ENCODE measurements around the gene ACP2.

DNA sequence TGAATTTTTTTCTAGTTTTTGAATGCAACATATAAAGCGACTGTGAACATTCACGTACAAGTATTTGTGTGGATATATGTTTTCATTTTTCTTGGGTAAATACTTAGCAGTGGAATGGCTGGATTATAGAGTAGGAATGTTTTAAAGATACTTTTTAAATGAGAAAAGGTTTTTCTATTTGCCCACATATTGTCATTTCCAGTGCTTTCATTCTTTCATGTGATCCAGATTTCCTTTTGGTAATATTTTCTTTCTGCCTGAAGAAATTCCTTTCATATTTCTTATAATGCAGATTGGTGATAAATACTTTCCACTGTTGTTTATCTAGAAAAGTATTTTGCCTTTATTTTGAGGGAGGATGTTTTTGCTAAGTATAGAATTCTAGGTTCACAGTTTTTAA lies 25.9 kb downstream of the ACP2 start:
- TF ChIP-seq, protein P1, sequence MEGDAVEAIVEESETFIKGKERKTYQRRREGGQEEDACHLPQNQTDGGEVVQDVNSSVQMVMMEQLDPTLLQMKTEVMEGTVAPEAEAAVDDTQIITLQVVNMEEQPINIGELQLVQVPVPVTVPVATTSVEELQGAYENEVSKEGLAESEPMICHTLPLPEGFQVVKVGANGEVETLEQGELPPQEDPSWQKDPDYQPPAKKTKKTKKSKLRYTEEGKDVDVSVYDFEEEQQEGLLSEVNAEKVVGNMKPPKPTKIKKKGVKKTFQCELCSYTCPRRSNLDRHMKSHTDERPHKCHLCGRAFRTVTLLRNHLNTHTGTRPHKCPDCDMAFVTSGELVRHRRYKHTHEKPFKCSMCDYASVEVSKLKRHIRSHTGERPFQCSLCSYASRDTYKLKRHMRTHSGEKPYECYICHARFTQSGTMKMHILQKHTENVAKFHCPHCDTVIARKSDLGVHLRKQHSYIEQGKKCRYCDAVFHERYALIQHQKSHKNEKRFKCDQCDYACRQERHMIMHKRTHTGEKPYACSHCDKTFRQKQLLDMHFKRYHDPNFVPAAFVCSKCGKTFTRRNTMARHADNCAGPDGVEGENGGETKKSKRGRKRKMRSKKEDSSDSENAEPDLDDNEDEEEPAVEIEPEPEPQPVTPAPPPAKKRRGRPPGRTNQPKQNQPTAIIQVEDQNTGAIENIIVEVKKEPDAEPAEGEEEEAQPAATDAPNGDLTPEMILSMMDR (IDR thresholded peaks at IDR 0.05; ENCODE audit: insufficient read depth, low read length), result no peak
- TF ChIP-seq POLR2AphosphoS5 (IDR thresholded peaks at IDR 0.05; ENCODE audit: low read depth), result no peak
- no peak for TF ChIP-seq GABPA (IDR thresholded peaks at IDR 0.05; ENCODE audit: low read depth)
- TF ChIP-seq, protein P2, sequence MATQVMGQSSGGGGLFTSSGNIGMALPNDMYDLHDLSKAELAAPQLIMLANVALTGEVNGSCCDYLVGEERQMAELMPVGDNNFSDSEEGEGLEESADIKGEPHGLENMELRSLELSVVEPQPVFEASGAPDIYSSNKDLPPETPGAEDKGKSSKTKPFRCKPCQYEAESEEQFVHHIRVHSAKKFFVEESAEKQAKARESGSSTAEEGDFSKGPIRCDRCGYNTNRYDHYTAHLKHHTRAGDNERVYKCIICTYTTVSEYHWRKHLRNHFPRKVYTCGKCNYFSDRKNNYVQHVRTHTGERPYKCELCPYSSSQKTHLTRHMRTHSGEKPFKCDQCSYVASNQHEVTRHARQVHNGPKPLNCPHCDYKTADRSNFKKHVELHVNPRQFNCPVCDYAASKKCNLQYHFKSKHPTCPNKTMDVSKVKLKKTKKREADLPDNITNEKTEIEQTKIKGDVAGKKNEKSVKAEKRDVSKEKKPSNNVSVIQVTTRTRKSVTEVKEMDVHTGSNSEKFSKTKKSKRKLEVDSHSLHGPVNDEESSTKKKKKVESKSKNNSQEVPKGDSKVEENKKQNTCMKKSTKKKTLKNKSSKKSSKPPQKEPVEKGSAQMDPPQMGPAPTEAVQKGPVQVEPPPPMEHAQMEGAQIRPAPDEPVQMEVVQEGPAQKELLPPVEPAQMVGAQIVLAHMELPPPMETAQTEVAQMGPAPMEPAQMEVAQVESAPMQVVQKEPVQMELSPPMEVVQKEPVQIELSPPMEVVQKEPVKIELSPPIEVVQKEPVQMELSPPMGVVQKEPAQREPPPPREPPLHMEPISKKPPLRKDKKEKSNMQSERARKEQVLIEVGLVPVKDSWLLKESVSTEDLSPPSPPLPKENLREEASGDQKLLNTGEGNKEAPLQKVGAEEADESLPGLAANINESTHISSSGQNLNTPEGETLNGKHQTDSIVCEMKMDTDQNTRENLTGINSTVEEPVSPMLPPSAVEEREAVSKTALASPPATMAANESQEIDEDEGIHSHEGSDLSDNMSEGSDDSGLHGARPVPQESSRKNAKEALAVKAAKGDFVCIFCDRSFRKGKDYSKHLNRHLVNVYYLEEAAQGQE (IDR thresholded peaks at IDR 0.05; ENCODE audit: insufficient replicate concordance, low read depth), result no peak
